ENCODE data around the gene C19orf47. TPM values are rescaled to one million over a fixed set of nuclear protein-coding genes. Genes with fewer than 3 reads are reported as not detected.

The C19orf47 gene
- total and polyA plus RNA-seq, 2 donors (not counting 3 experiments of a cell fraction or from before 2014, with no cell fraction given), result 16.4 to 27.0 TPM

- Histone ChIP-seq H3K4me2 (ENCODE audit: insufficient read depth, low read length) (no peak overlapping the region), H3K27ac (ENCODE audit: insufficient read depth, low read depth, low read length) (no peak overlapping the region), H3K36me3 (ENCODE audit: control insufficient read depth in 2 of 2, extremely low read depth in 1 of 2, insufficient read depth in 2 of 2, low read length in 2 of 2) (no peaks in the 10 kb centered on the region), H2AFZ (ENCODE audit: low read depth, low read length) (no peak overlapping the region), H3K9ac (replicated peaks; ENCODE audit: extremely low read depth, insufficient read depth, low read length) (no peak overlapping the region), H3K9me3 (replicated peaks; ENCODE audit: control insufficient read depth, insufficient read depth, low read length) (no peaks in the 10 kb centered on the region), H3K9me1 (replicated peaks; ENCODE audit: control insufficient read depth, extremely low read depth, insufficient read depth, low read length) (no peaks in the 10 kb centered on the region), H3K79me2 (ENCODE audit: control insufficient read depth, insufficient read depth, low read length) (no peaks in the 10 kb centered on the region), H3K4me1 (ENCODE audit: control insufficient read depth, extremely low read depth, insufficient read depth, low read length) (no peaks in the 10 kb centered on the region), H4K20me1 (replicated peaks; ENCODE audit: control insufficient read depth, extremely low read depth, insufficient read depth, low read length) (no peaks in the 10 kb centered on the region), H3K27me3 (ENCODE audit: control insufficient read depth in 2 of 2, insufficient read depth in 2 of 2, low read length in 2 of 2) (no peaks in the 10 kb centered on the region), H3K4me3 (replicated peaks in 1 of 3; ENCODE audit: insufficient read depth in 1 of 3, low read depth in 1 of 3, low read length in 3 of 3) (no peak overlapping the region)
- ChIA-PET CTCF (no interaction called here), POLR2A (no interaction called here)
- FAIRE-seq (no peak), DNase-seq (ENCODE audit: low read depth, low spot score) (no peak)
- intact Hi-C loops (cut with micrococcal nuclease), result no loop called here
- TF ChIP-seq POLR2AphosphoS5 (IDR thresholded peaks at IDR 0.05; ENCODE audit: insufficient read depth, low read depth, low read length) (no peak), JUN (IDR thresholded peaks at IDR 0.05; ENCODE audit: borderline replicate concordance, insufficient read depth, insufficient read length, low read depth) (no peak), MAX (IDR thresholded peaks at IDR 0.05; ENCODE audit: insufficient read depth, insufficient read length) (no peak), EZH2 (IDR thresholded peaks at IDR 0.05; ENCODE audit: borderline replicate concordance, low read depth, low read length, severe bottlenecking) (no peak), MYC (IDR thresholded peaks at IDR 0.05; ENCODE audit: low read depth, low read length) (no peak), POLR2A (IDR thresholded peaks at IDR 0.05; ENCODE audit: low read depth, low read length) (no peak)
- TF ChIP-seq, protein P1, sequence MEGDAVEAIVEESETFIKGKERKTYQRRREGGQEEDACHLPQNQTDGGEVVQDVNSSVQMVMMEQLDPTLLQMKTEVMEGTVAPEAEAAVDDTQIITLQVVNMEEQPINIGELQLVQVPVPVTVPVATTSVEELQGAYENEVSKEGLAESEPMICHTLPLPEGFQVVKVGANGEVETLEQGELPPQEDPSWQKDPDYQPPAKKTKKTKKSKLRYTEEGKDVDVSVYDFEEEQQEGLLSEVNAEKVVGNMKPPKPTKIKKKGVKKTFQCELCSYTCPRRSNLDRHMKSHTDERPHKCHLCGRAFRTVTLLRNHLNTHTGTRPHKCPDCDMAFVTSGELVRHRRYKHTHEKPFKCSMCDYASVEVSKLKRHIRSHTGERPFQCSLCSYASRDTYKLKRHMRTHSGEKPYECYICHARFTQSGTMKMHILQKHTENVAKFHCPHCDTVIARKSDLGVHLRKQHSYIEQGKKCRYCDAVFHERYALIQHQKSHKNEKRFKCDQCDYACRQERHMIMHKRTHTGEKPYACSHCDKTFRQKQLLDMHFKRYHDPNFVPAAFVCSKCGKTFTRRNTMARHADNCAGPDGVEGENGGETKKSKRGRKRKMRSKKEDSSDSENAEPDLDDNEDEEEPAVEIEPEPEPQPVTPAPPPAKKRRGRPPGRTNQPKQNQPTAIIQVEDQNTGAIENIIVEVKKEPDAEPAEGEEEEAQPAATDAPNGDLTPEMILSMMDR (IDR thresholded peaks at IDR 0.05; ENCODE audit: extremely low read depth in 1 of 2, insufficient read depth in 1 of 2, low read depth in 1 of 2, low read length in 2 of 2), result no peak
- dilution Hi-C loops (cut with MboI; ENCODE audit: extremely low pct_ligation_motif_present, low sequenced_read_pairs), result no loop called here
- no TSS peak for BruUV-seq (replicated peaks)
Observed at GRCh38 chr19:40389404-40390083, 41.3 kb upstream of the C19orf47 start.

All from endothelial cell of umbilical vein (primary cell).